ENCODE data around the gene SLN.

SLN gene

DNA sequence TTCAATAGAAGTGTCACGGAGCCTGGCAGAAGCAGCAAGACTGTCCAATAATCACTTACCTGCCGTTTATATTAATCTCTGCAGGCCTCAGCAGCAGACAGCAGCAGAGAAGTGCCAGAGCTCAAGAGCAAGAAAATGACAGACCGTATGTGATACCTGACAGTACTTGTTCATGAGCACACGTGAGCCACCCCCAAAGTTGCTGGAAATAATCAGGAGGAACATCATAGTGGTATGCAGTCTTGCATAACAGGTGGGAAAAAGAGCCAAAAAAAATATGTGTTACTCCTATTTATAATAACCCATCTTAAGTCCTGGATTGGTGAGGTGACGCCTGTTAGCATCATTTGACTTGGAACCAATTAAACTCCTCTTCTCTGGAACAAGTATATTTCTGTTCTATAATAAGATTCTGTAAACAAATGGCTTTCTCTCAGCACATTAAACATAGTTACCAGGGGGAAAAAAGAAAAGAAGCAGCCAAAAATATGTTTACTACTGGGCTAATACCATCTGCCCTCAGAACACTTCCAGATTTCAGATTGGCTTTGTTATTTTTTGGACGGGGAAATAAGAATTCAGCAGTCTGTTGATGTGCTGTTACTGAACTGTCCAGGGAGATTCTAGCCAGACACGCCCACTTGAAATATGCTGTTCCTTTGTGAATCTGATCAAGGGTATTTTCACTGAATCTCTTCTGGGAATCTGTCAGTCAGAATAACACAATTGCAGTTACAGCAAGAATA is 7.9 kb upstream of the SLN start:
- no peak for DNase-seq (ENCODE audit: low spot score)

GRCh38 chr11:107719073-107719472 is 7.2 kb upstream of the SLN start:
- no peak for DNase-seq (ENCODE audit: low spot score)

DNA sequence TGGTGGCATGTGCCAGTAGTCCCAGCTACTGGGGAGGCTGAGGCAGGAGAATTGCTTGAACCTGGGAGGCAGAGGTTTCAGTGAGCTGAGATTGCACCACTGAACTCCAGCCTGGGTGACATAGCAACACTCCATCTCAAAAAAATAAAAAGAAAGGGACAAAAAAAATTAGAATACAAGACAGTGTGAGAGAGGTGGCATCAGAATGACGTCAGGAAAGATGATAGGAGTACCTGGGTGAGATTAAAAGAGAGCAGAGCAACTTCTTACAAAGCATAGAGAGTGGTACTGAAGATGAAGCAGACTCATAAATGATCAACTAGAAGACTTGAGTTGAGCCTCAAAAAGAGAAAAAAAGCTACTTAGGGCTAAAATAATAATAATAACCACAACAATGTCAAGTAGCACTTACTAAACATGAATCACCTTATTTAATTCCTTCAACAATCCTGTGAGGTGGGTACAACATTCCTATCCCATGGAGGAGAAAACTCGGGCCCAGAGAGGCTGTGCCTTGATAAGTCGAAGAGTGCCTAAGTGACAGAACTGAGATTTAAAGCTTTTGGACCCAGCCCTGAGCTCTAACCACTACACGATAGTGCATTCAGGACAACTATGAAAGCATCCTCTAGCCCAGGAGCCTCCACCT is 5.2 kb upstream of the SLN start:
- no peak for DNase-seq (ENCODE audit: low spot score)

GRCh38 chr11:107713009-107713408 is 1.2 kb upstream of the SLN start:
- no peak for DNase-seq (ENCODE audit: low spot score)

DNA sequence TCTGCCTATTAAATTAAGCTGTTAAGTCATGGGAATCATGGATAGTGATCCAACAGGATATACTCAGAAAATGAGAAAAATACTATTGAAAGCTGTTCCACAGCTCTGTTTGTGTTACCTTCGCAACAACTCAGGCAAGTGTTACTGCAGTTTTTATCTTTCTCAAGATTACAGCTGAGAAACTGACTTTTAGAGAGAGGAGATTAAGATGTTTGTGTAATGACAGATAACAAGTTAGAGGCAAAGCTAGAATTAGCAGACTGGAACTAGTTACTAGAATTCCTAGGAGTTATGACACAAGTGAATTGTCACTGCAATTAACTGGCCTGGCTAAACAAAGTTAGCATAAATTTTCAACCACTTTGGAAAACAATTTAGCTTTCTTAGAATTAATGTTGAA is 1.6 kb downstream of the SLN start:
- no peak for DNase-seq (ENCODE audit: low spot score)

DNA sequence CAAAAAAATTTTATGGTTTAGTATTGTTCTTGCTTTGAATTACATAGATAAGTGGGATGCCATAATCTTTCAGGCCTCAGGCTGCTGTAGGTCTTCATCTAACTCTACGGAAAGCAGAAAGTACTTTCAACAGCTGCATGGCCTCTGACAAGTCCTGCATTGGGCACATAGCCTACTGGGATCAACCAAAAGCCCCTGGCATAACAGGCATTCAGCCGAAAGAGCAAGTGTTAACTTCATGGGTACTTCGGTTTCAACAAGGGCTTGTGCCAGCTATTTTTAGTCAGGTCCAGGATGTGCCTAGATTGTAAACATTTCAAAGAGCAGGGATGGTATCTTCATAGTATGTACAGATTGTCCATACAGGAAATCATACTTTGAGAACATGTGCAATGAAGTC is 3.1 kb downstream of the SLN start:
- no peak for DNase-seq (ENCODE audit: low spot score)

- no peak for DNase-seq (ENCODE audit: low spot score)
Observed at GRCh38 chr11:107707807-107708206, 4.0 kb downstream of the SLN start.

- DNase-seq (ENCODE audit: low spot score): no peak
Observed at GRCh38 chr11:107707215-107707671, 4.6 kb downstream of the SLN start.

GRCh38 chr11:107706531-107706930 is 5.3 kb downstream of the SLN start:
- DNase-seq (ENCODE audit: low spot score): no peak

DNA sequence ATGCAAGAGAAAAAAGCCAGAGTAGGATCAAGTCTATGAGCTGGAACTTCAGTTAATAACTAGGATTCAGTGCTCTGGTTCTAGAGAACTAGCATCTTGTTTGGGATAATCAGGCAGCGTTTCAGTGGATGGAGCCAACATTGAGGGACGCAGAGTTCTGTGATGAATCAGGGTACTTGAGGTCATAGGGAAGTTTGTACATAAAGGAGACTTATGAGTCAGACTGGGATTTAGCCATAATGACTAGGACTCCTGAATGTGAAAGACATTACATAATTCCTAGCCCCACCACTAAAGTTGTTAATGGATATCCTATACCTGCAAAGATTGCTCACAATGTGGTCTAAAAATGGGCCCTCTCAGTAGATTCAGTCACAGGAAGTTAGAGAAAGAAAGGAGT is 6.8 kb downstream of the SLN start:
- no peak for DNase-seq (ENCODE audit: low spot score)

- DNase-seq (ENCODE audit: low spot score): no peak
Observed at GRCh38 chr11:107704451-107704850, 7.4 kb downstream of the SLN start.

GRCh38 chr11:107702723-107703122 is 9.1 kb downstream of the SLN start:
- DNase-seq (ENCODE audit: low spot score): no peak

DNA sequence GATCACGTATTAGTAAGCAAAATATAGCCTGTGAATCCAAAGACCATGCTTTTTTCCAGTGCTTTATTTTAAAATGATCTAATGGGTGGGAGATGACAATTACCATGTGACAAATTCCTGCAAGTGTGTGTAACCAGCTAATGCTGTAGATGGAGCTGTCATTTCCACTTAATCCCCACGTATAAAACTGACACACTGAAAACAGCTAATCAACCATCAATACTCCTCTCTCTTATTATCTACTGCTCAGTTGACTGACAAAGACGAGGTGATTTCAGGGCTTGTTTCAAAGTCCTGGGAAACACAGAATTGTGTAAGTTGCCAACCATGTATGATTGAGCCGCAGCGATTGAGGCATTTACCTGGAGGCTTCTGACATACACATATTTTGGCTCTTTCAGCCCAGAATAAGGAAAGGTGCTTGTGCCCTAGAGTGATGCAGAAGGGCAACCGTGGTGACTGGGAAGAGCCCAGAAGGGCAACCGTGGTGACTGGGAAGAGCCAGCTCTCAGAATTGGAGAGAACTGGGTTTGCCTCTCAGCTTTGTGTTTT is 9.7 kb downstream of the SLN start:
- no peak for DNase-seq (ENCODE audit: low spot score)

GRCh38 chr11:107699371-107700285 is 12.2 kb downstream of the SLN start:
- no peak for DNase-seq (ENCODE audit: low spot score)

GRCh38 chr11:107697291-107697690 is 14.6 kb downstream of the SLN start:
- no peak for DNase-seq (ENCODE audit: low spot score)

- DNase-seq (ENCODE audit: low spot score): no peak
Observed at GRCh38 chr11:107696140-107696539, 15.7 kb downstream of the SLN start.

DNA sequence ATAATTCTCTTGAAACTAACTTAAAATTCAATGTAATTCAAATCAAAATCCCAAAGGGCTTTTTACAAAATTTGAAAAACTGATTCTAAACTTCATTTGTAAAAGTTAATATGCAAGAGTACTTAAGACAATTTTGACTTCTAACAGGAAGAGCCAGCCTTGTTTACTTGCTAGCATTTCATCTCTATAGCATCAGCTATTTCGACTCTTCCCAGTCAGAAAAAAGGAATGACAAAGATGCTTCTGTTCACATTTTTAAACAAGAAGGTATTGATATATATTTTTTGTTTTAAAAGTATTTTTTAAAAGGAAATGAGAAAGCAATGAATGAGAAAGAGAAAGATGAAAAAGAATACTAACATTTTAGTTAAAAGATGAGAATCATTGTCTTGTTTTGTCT is 16.4 kb downstream of the SLN start:
- no peak for DNase-seq (ENCODE audit: low spot score)

GRCh38 chr11:107691000-107691750 is 20.7 kb downstream of the SLN start:
- no peak for DNase-seq (ENCODE audit: low spot score)

DNA sequence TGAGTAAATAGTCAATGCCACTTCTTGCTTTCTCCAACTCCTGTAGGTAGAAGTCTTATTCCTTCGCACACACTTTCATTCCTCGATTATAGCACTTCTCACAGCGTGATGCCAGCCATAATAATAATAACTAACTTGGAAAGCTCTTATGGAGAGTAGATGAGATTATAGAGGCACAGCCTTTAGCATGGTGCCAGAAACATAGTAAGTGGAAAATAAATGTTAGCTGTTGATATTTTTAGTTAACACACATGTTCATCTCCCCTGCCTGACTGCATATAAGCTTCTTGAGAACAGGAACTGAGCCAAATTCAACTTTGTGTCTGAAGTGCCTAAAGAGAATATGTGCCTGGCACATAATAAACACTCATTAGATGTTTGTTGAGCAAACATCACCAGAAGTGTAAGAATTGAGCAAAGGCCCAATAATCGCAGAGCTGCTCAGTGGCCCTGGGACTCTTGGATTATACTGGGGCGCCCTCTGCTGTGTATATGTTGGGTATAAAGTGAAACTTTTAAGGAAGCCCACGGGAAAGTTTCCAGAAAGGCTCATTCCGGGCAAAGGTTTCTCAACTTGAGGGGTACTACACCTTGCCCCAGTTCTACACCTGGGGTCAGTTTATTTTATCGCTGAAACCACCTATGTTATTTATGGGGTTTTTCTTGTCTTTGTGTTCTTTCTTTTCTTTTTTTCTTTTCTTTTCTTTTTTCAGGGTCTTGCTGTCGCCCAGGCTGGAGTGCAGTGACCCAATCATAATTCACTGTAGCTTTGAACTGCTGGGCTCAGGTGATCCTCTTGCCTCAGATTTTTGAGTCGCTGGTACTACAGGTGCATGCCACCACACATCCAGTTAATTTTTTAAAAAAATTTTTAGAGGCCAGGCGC is 22.3 kb downstream of the SLN start:
- peak; percentile 43 for DNase-seq (ENCODE audit: low spot score)

- DNase-seq (ENCODE audit: low spot score): no peak
Observed at GRCh38 chr11:107688322-107688918, 23.4 kb downstream of the SLN start.

Measured in CD4-positive, alpha-beta T cell treated with Interleukin-15 for 4 hours (primary cell).